OCI-LY7 (cell line): ENCODE results near the gene DEFB131A.
"Not testable (repeated sequence)": the region's sequence is repeated elsewhere in the genome, so short reads cannot be mapped to it uniquely, and the experiment has no call there.

ENCODE experiments used
- CTCF ChIP-seq: fragments of 200-600 bp; sonication (generic); conservative IDR thresholded peaks from 2 replicates; pipeline ENCODE4 v1.5.1; 2014; ENCODE audit warnings: mild to moderate bottlenecking, antibody characterized with exemption, low read length, moderate library complexity, mixed read lengths
- EZH2phosphoT487 ChIP-seq: fragments of 200-600 bp; sonication (generic); IDR thresholded peaks from 2 replicates; pipeline ENCODE4 v1.6.1; 2018; ENCODE audit warnings: low read depth, borderline replicate concordance, mild to moderate bottlenecking, mixed run types, antibody characterized with exemption, low read length, moderate library complexity, mixed read lengths

GRCh38 chr4:9486880-9487279 is 42.7 kb downstream of the DEFB131A start:
- not testable (repeated sequence) for TF ChIP-seq CTCF, EZH2phosphoT487
